ENCODE data around the gene MAGOHB.
"Not testable (repeated sequence)": the region's sequence is repeated elsewhere in the genome, so short reads cannot be mapped to it uniquely, and the experiment has no call there.

DNA sequence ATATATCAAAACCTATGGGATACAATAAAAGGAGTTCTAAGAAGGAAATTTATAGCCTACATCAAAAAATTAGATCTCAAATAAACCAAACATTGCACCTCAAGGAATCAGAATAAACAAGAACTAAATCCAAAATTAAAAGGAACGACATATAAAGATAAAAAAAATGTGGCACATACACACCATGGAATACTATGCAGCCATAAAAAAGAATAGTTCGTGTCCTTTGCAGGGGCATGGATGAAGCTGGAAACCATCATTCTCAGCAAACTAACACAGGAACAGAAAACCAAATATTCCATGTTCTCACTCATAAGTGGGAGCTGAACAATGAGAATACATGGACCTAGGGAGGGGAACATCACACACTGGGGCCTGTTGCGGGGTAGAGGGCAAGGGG lies 31.3 kb downstream of the MAGOHB start:
- TF ChIP-seq POLR2AphosphoS5 (IDR thresholded peaks at IDR 0.05): not testable (repeated sequence)
- TF ChIP-seq, protein P1, sequence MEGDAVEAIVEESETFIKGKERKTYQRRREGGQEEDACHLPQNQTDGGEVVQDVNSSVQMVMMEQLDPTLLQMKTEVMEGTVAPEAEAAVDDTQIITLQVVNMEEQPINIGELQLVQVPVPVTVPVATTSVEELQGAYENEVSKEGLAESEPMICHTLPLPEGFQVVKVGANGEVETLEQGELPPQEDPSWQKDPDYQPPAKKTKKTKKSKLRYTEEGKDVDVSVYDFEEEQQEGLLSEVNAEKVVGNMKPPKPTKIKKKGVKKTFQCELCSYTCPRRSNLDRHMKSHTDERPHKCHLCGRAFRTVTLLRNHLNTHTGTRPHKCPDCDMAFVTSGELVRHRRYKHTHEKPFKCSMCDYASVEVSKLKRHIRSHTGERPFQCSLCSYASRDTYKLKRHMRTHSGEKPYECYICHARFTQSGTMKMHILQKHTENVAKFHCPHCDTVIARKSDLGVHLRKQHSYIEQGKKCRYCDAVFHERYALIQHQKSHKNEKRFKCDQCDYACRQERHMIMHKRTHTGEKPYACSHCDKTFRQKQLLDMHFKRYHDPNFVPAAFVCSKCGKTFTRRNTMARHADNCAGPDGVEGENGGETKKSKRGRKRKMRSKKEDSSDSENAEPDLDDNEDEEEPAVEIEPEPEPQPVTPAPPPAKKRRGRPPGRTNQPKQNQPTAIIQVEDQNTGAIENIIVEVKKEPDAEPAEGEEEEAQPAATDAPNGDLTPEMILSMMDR (IDR thresholded peaks at IDR 0.05): not testable (repeated sequence)

Measured in gastroesophageal sphincter (tissue), 3 donors.